BJ (cell line): ENCODE data around the gene RFX3. TPM values are rescaled to one million over a fixed set of nuclear protein-coding genes. Genes with fewer than 3 reads are reported as not detected.

Experiments
- CTCF ChIA-PET: fragments of 350-600 bp; formaldehyde crosslinking; extraction: SDS; loops from one replicate; lab custom pipeline; 2021; ENCODE audit warnings: antibody characterized with exemption, inconsistent platforms; lab: Yijun Ruan, JAX
- POLR2A ChIA-PET: fragments of 300-600 bp; sonication (Branson Sonifier 250); formaldehyde crosslinking; extraction: SDS; loops from one replicate; lab custom pipeline; 2021; ENCODE audit warnings: antibody characterized with exemption; lab: Charles Lee
- DNase-seq: peaks from one replicate; pipeline ENCODE4 v3.0.0-alpha.2; 2011; ENCODE audit warnings: low read depth
- H3K27me3 ChIP-seq: 2 replicates; pipeline ENCODE4 v1.6.0; 2011; ENCODE audit warnings: low read length; ENCODE audit not compliant: control insufficient read depth, insufficient read depth
- H3K36me3 ChIP-seq: 2 replicates; pipeline ENCODE4 v1.5.1; 2011; ENCODE audit warnings: low read length; ENCODE audit not compliant: control insufficient read depth, insufficient read depth
- H3K4me3 ChIP-seq: 2 replicates; pipeline ENCODE4 v1.5.1; 2011; ENCODE audit warnings: low read depth, mild to moderate bottlenecking, control low read depth, low read length
- polyA plus RNA-seq: library from polyadenylated mRNA; depleted of rRNA; stranded (reverse); fragments of >200 nt; gene quantifications from 2 replicates; pipeline ENCODE4 v1.2.3, GENCODE V29; 2011
- TF ChIP-seq, protein P1 (sequence below): IDR thresholded peaks from 2 replicates; pipeline ENCODE4 v1.5.1; 2011; ENCODE audit warnings: low read depth, mild to moderate bottlenecking, control low read depth, inconsistent platforms, low read length, moderate library complexity; ENCODE audit not compliant: insufficient read depth

Gene RFX3
- polyA plus RNA-seq, 1 experiment: 2.2 TPM

GRCh38 chr9:3337515-3338225, 188.1 kb downstream of the RFX3 start:
- Histone ChIP-seq H3K27me3 (no peaks in the 10 kb centered on the region), H3K4me3 (no peak overlapping the region), H3K36me3 (no peaks in the 10 kb centered on the region)
- TF ChIP-seq, protein P1, sequence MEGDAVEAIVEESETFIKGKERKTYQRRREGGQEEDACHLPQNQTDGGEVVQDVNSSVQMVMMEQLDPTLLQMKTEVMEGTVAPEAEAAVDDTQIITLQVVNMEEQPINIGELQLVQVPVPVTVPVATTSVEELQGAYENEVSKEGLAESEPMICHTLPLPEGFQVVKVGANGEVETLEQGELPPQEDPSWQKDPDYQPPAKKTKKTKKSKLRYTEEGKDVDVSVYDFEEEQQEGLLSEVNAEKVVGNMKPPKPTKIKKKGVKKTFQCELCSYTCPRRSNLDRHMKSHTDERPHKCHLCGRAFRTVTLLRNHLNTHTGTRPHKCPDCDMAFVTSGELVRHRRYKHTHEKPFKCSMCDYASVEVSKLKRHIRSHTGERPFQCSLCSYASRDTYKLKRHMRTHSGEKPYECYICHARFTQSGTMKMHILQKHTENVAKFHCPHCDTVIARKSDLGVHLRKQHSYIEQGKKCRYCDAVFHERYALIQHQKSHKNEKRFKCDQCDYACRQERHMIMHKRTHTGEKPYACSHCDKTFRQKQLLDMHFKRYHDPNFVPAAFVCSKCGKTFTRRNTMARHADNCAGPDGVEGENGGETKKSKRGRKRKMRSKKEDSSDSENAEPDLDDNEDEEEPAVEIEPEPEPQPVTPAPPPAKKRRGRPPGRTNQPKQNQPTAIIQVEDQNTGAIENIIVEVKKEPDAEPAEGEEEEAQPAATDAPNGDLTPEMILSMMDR: no peak
- POLR2A ChIA-PET: no interaction called here
- peak; percentile 15 for DNase-seq
- CTCF ChIA-PET: interaction anchor here (0.5 to 1.7 kb wide), 4 partner anchors 14 to 43 kb away, joined by 3 read pairs; no protein-coding TSS in a partner anchor

- no peak for DNase-seq
- Histone ChIP-seq H3K4me3 (no peak overlapping the region), H3K36me3 (no peaks in the 10 kb centered on the region), H3K27me3 (no peaks in the 10 kb centered on the region)
- CTCF ChIA-PET: interaction anchor here (1.0 to 1.7 kb wide), 2 partner anchors 13 to 29 kb away, joined by 3 read pairs; no protein-coding TSS in a partner anchor
- TF ChIP-seq, protein P1: no peak
- POLR2A ChIA-PET: no interaction called here
Measured at GRCh38 chr9:3336951-3337350, 188.8 kb downstream of the RFX3 start.

DNA sequence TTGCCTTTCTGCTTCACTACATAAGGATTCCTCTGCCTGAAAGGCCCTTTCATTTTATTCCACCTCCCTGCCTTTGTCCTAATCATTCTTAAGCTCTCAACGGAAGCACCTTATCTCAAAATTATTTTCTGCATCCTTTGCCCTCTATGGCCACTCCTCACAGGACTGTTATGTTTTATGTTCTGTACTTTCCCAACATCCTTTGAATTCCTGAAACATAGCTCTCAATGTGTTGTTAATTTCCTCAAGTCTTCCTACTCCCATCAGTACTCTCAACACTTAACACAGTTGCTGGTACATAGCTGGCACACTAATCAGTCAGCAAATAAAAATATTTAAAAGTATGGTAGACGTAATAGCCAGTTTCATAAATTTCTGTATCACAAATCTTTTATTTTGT, 193.0 kb downstream of the RFX3 start:
- H3K27me3 ChIP-seq: no peaks in the 10 kb centered on the region
- H3K4me3 ChIP-seq: no peak overlapping the region
- DNase-seq: no peak
- CTCF ChIA-PET: no interaction called here
- TF ChIP-seq, protein P1: no peak
- H3K36me3 ChIP-seq: no peaks in the 10 kb centered on the region
- POLR2A ChIA-PET: no interaction called here

DNA sequence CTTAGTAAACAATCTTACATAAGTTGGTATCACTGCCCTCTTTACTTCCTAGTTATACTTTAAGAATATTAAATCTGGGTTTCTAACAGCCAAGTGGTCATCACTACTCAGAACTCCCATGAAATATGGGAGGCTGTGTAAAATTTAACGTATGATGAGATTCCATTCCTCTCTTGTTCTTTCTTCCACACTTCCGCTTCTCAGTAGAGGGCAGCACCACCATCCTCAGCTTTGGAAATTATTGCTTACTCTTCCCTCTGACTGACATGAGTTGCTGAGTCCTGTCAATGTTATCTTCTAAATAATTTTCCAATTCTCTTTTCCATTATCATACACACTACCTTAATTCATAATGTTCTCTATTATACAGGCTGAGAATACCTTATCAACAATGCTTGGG, 194.0 kb downstream of the RFX3 start:
- Histone ChIP-seq H3K4me3 (no peak overlapping the region), H3K36me3 (no peaks in the 10 kb centered on the region), H3K27me3 (no peaks in the 10 kb centered on the region)
- ChIA-PET CTCF (interaction anchor here (0.7 kb wide), 1 partner anchor 358 kb away, joined by 3 read pairs; no protein-coding TSS in a partner anchor), POLR2A (no interaction called here)
- TF ChIP-seq, protein P1: no peak
- no peak for DNase-seq

DNA sequence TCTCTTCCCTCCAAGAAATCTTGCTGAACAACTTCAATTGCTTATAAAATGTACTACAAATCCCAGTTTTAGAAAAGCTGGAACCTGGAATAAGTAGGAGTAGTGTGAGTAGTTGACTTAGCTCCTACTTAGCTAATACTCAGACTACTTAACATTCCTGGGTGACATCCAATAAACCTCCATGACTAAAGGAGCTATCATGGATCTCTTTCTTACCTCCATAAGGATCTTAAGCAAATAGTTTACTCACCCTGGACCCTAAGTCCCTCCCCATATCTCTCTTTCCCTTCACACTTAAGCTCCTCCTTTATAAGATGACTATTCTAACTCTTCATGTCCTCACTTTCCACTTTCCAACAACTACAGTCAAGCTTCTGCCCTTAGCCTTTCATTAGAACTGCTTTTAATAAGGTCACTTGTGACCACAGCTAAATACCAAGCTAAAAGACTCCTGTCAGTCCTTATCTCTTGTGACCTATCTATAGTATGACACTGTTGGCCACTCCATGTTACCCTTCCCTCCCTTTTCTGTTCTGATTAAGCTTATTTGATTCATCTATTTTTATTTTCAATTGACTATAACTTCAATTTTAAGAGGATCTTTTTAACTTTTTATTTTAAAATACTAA, 194.9 kb downstream of the RFX3 start:
- Histone ChIP-seq H3K36me3 (no peaks in the 10 kb centered on the region), H3K4me3 (no peak overlapping the region), H3K27me3 (no peaks in the 10 kb centered on the region)
- no peak for DNase-seq
- ChIA-PET POLR2A (no interaction called here), CTCF (interaction anchor here (0.6 to 0.9 kb wide), 3 partner anchors 27 to 1170 kb away, joined by 3 to 4 read pairs (median 3); no protein-coding TSS in a partner anchor)
- TF ChIP-seq, protein P1: no peak
